IPS-18c (cell line): ENCODE results near the gene PAK4.

ENCODE experiments used
- H3K4me3 ChIP-seq: 2 replicates; pipeline ENCODE4 v1.7.0; 2013; ENCODE audit warnings: low read depth, mild to moderate bottlenecking, low read length, moderate library complexity; ENCODE audit not compliant: insufficient read depth
- H3K9me3 ChIP-seq: one replicate; pipeline ENCODE4 v1.6.1; 2013; ENCODE audit warnings: mild to moderate bottlenecking, low read length, moderate library complexity; ENCODE audit not compliant: control insufficient read depth, insufficient read depth

PAK4 gene

GRCh38 chr19:39152066-39152465 lies 26.5 kb downstream of the PAK4 start:
- no peaks in the 10 kb centered on the region for H3K9me3 ChIP-seq
- no peak overlapping the region for H3K4me3 ChIP-seq

- Histone ChIP-seq H3K4me3 (no peak overlapping the region), H3K9me3 (no peaks in the 10 kb centered on the region)
These were observed 28.6 kb downstream of the PAK4 start for GRCh38 chr19:39154100-39154628.

DNA sequence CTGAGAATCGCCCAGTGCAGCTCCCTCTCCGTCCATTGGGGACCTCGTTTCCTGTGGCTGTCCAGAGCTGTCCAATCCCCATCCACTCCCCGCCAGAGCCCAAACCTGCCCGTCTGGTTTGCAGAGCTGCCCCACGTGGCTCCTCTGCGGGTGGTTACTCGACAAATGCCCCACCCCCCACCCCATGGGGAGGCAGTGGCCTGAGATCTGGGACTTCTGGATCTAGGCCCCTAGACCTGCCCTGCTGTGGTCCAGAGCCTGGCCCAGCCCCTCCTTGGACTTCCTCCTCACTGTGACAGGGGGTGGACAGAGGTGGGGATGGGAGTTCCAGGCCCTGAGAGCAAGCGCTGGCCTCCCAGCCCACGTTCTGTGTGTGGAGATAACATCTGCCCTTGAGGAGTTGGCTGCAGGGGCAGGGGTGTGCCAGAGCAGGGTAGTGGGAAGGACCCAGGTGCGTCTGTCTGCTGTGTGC lies 29.1 kb downstream of the PAK4 start:
- no peaks in the 10 kb centered on the region for H3K9me3 ChIP-seq
- H3K4me3 ChIP-seq = no peak overlapping the region

DNA sequence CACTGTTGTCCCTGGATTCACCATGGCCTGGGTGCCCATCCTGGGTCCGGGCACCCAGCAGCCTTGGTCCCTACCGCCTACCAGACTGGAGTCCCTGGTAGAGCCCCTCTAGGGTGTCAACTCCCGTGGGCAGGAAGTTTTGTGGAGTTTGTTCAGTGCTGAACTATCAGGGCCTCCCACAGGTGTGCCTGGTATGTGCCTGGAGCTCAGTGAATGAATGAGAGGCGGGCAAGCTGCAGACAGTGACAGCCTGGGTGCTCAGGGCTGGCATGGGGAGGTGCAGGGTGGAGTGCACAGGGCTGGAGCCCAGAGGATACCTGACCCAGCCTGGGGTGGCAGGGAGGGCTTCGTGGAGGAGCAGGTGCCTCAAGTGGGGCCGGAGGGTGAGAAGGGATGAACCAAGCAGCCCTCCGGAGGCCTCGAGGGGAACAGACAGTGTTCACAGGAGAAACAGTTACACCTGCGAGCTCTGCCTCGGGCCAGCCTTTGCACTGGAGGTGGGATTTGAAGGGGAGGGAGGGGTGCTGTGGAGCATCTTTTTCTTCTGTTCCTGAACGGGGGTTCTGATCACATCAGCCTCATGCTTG lies 29.6 kb downstream of the PAK4 start:
- Histone ChIP-seq H3K9me3 (no peaks in the 10 kb centered on the region), H3K4me3 (no peak overlapping the region)

DNA sequence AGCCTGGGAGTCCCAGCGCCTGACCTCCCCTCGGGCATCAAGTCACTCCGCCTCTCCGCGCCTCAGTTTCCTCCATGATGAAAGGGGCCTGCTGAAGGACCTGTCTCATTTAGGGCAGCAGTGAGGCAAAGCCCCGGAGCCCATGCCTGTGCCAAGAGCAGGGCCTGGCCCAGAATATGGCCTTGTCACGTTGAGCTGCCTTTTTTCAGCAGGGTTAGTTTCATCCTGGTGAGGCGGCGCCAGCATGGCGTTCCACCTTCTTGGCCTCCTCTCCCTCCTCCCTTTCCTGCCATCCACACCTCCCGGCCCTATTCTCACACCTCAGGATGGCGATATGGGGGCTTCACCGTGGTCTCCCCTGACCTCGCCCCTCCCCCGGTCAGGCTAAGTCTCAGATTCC lies 30.2 kb downstream of the PAK4 start:
- H3K9me3 ChIP-seq = no peaks in the 10 kb centered on the region
- no peak overlapping the region for H3K4me3 ChIP-seq

DNA sequence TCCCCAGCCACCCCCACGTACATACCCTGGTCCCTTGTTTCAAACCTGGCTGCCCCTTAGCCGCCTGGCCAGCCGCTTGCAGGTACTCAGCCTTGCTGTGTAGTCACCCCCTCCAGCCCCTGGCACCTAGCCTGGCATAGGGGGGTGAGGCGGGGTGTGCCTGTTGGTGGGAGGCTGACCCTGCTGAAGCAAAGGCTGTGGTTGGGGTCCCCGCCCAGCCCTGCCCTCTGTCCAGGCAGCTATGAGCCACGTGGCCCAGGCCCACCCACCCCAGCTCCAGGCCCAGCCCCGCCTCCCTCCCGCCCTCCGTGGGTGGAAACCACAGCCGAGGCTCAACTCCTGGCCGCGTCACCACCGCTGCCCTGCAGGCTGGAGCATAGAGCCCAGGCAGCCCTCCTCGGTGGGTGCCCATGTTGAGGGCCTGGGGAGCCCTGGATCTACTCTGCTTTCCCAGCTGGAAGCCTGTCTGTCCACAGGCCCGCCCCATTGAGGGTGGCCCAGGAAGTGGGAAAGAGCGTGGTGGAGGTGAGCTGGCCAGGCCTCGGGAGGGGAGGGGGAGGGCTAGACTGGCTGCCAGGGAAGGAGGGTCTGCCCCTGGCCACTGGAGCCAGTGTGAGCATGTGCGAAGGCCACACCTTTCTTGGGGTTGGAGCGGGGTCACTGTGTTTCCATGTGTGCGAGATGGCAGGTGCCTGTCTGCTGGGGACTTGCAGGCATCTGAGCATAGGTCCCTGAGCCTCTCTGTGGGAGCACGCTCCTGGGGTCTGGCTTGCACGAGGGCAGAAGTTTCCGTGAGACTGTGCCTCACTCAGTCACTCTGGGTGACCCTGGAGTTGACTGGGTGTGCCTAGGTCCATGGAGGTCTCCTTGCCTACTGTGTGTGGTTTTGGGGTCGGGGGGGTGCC lies 31.0 kb downstream of the PAK4 start:
- no peaks in the 10 kb centered on the region for H3K9me3 ChIP-seq
- no peak overlapping the region for H3K4me3 ChIP-seq

DNA sequence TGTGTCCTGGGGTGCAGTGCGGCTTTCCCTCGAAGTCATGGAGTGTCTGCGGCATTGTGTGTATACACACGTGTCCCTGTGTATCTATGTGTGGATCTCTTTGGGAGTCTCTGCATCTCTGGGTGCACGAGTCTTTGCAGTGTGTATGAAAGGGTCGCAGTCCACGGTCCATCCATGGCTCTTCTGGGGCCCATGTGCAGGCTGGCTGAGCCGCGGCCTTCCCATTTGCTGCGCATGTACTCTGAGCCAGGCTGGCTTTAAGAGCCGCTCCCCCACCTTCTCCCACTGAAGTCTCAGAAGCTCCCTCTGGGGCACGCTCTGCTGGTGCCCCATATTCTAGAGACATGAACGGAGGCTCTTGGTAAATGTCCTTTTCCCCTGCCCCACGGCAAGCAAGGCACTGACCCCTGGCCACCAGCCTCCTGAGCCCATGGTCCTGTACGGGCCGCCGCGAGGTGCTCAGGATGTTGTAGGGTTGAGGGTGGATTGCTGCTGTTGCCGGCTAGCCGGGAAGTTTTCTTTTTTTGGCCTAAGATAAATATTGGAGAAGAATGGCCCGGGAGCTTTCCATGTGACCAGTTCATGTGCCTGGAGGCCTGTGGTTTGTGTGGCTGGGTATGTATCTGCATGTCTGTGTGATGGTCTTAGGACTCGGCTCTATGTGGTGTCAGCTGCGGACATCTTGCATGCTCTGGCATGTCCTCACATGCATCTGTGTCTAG lies 31.9 kb downstream of the PAK4 start:
- H3K4me3 ChIP-seq = no peak overlapping the region
- H3K9me3 ChIP-seq = no peaks in the 10 kb centered on the region

- Histone ChIP-seq H3K4me3 (no peak overlapping the region), H3K9me3 (no peaks in the 10 kb centered on the region)
These were observed 32.4 kb downstream of the PAK4 start for GRCh38 chr19:39157997-39158389.

- H3K9me3 ChIP-seq = no peaks in the 10 kb centered on the region
- no peak overlapping the region for H3K4me3 ChIP-seq
These were observed 33.2 kb downstream of the PAK4 start for GRCh38 chr19:39158646-39159260.

DNA sequence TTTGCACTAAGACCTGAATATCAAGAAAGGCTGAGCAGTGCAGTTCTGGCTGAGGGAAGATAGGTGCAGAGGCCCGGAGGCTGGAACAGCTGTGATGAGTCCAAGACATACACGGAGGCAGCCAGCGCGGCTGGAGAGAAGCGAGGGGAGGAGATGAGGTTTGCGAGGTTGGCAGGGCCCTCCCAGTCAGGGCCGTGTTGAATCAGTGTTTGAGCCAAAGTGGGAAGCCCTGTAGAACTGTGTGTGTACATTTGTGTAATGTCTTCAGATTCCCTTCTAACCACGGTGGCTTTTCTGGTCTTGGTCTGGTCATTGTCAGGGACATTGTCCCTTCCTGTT lies 34.9 kb downstream of the PAK4 start:
- no peak overlapping the region for H3K4me3 ChIP-seq
- H3K9me3 ChIP-seq = no peaks in the 10 kb centered on the region

- H3K4me3 ChIP-seq = no peak overlapping the region
These were observed 35.5 kb downstream of the PAK4 start for GRCh38 chr19:39160889-39161672.

DNA sequence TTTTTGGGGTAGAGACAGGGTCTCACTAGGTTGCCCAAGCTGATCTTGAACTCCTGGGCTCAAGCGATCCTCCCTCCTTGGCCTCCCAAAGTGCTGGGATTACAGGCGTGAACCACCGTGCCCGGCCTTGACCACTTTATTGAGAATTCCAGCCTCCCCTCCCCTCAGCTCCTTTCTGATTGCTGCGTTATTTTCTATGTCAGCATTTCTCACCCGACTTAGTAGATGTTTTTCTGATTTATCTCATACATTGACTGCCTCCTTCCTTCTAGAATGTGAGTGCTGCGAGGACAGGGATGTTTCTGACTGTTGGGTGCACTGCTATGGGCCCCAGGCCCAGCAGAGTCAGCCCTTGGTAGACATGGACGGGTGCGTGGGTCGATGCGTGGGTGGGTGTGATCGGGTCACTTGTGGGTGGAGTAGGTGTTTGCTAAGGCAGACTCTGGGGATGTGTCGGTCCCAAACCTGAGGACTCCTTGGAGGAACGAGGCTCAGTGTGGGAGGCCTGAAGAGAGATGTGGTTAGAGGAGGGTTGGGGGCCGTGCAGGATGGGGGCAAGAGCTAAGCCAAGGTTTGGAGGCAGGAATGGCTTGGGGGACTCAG lies 37.0 kb downstream of the PAK4 start:
- Histone ChIP-seq H3K9me3 (no peaks in the 10 kb centered on the region), H3K4me3 (no peak overlapping the region)

More at GRCh38 chr19:39160889-39161672, 35.5 kb downstream of the PAK4 start:
- H3K9me3 ChIP-seq = no peaks in the 10 kb centered on the region

- H3K9me3 ChIP-seq = no peaks in the 10 kb centered on the region
- H3K4me3 ChIP-seq = no peak overlapping the region
These were observed 38.0 kb downstream of the PAK4 start for GRCh38 chr19:39163621-39164020.

- Histone ChIP-seq H3K4me3 (no peak overlapping the region), H3K9me3 (no peaks in the 10 kb centered on the region)
These were observed 38.7 kb downstream of the PAK4 start for GRCh38 chr19:39164289-39164688.

- no peak overlapping the region for H3K4me3 ChIP-seq
- H3K9me3 ChIP-seq = no peaks in the 10 kb centered on the region
These were observed 40.3 kb downstream of the PAK4 start for GRCh38 chr19:39165857-39166256.

GRCh38 chr19:39166571-39167391 lies 41.2 kb downstream of the PAK4 start:
- no peak overlapping the region for H3K4me3 ChIP-seq
- H3K9me3 ChIP-seq = no peaks in the 10 kb centered on the region
